HFFc6 (cell line): Measurements from ENCODE around the gene PCBD2. TPM values are rescaled to one million over a fixed set of nuclear protein-coding genes. Genes with fewer than 3 reads are reported as not detected.

Experiments
- DNase-seq: peaks from one replicate; pipeline ENCODE4 v3.0.0-alpha.2; 2018
- H3K27ac Mint-ChIP-seq: 2 replicates; pipeline ENCODE4 v1.8.0; 2020; ENCODE audit warnings: mild to moderate bottlenecking, mixed read lengths
- H3K27me3 Mint-ChIP-seq: 2 replicates; pipeline ENCODE4 v1.8.0; 2021; ENCODE audit warnings: mild to moderate bottlenecking, moderate library complexity, mixed read lengths; ENCODE audit not compliant: insufficient read depth
- H3K36me3 Mint-ChIP-seq: 2 replicates; pipeline ENCODE4 v1.8.0; 2021; ENCODE audit warnings: low read depth, mixed read lengths
- H3K4me1 Mint-ChIP-seq: 2 replicates; pipeline ENCODE4 v1.8.0; 2020; ENCODE audit warnings: low read depth, mixed read lengths
- H3K4me3 Mint-ChIP-seq: 2 replicates; pipeline ENCODE4 v1.8.0; 2020; ENCODE audit warnings: mild to moderate bottlenecking, moderate library complexity, mixed read lengths
- H3K9me3 Mint-ChIP-seq: 2 replicates; pipeline ENCODE4 v1.8.0; 2020; ENCODE audit warnings: mild to moderate bottlenecking, mixed read lengths
- CTCF ChIP-seq: fragments of 200-600 bp; sonication (generic); IDR thresholded peaks from 2 replicates; pipeline ENCODE4 v1.5.0; 2021; ENCODE audit warnings: antibody characterized with exemption, mild to moderate bottlenecking
- total RNA-seq, 6 experiments: library from RNA; stranded (reverse); fragmentation: NEBNext Ultra II Directional; extraction: Animal tissue kit (Norgen Biotek cat#: 25700); gene quantifications; 2 replicates in 1 of 6; 3 replicates in 5 of 6; pipeline ENCODE4 v1.2.3, GENCODE V29; 2021

PCBD2 gene
- total RNA-seq, 6 experiments from 2014 or later = 8.6 to 11.4 (median 10.0) TPM

GRCh38 chr5:135004376-135004775 is 99.4 kb downstream of the PCBD2 start:
- no peak for DNase-seq
- TF ChIP-seq CTCF = no peak
- H3K9me3 Mint-ChIP-seq = peaks cover 7% of the 10 kb centered on the region; the same call in 1 of the 2 replicates
- H3K27ac Mint-ChIP-seq = no peak overlapping the region
- H3K4me3 Mint-ChIP-seq = no peak overlapping the region
- H3K4me1 Mint-ChIP-seq = no peaks in the 10 kb centered on the region
- H3K27me3 Mint-ChIP-seq = peaks cover 7% of the 10 kb centered on the region
- no peaks in the 10 kb centered on the region; the same call in 1 of the 2 replicates for H3K36me3 Mint-ChIP-seq

GRCh38 chr5:135005076-135005475 is 100.1 kb downstream of the PCBD2 start:
- Mint-ChIP-seq H3K27ac (no peak overlapping the region), H3K27me3 (peaks cover 7% of the 10 kb centered on the region), H3K4me3 (no peak overlapping the region), H3K4me1 (no peaks in the 10 kb centered on the region), H3K9me3 (peaks cover 7% of the 10 kb centered on the region; the same call in 1 of the 2 replicates), H3K36me3 (no peaks in the 10 kb centered on the region; the same call in 1 of the 2 replicates)
- no peak for DNase-seq
- no peak for TF ChIP-seq CTCF

GRCh38 chr5:135007305-135007704 is 102.4 kb downstream of the PCBD2 start:
- no peak for DNase-seq
- peaks cover 5% of the 10 kb centered on the region; the same call in 1 of the 2 replicates for H3K9me3 Mint-ChIP-seq
- no peak for TF ChIP-seq CTCF
- no peak overlapping the region for H3K4me3 Mint-ChIP-seq
- H3K27me3 Mint-ChIP-seq = peaks cover 5% of the 10 kb centered on the region
- no peak overlapping the region for H3K27ac Mint-ChIP-seq
- no peaks in the 10 kb centered on the region for H3K4me1 Mint-ChIP-seq
- no peaks in the 10 kb centered on the region; the same call in 1 of the 2 replicates for H3K36me3 Mint-ChIP-seq

- no peaks in the 10 kb centered on the region for H3K9me3 Mint-ChIP-seq
- no peak overlapping the region for H3K27ac Mint-ChIP-seq
- peaks cover 2% of the 10 kb centered on the region; the same call in 1 of the 2 replicates for H3K27me3 Mint-ChIP-seq
- no peak for DNase-seq
- no peak for TF ChIP-seq CTCF
- H3K4me1 Mint-ChIP-seq = no peaks in the 10 kb centered on the region
- H3K4me3 Mint-ChIP-seq = no peak overlapping the region
- no peaks in the 10 kb centered on the region; the same call in 1 of the 2 replicates for H3K36me3 Mint-ChIP-seq
Measured at GRCh38 chr5:135007749-135008363, 102.9 kb downstream of the PCBD2 start.

- Mint-ChIP-seq H3K27ac (no peak overlapping the region), H3K4me1 (no peaks in the 10 kb centered on the region), H3K27me3 (peaks cover 2% of the 10 kb centered on the region; the same call in 1 of the 2 replicates), H3K4me3 (no peak overlapping the region), H3K9me3 (no peaks in the 10 kb centered on the region), H3K36me3 (no peaks in the 10 kb centered on the region; the same call in 1 of the 2 replicates)
- no peak for DNase-seq
- no peak for TF ChIP-seq CTCF
Measured at GRCh38 chr5:135008556-135008955, 103.6 kb downstream of the PCBD2 start.
